Fibroblast of lung (primary cell): ENCODE results near the gene CDC14B.

ENCODE experiments used
- CTCF ChIP-seq, 2 donors: IDR thresholded peaks in 1 of 2; conservative IDR thresholded peaks in 1 of 2; 1 replicate in 1 of 2; 2 replicates in 1 of 2; pipeline ENCODE4 v1.5.1; 2011 to 2012; ENCODE audit warnings: low read length in 2 of 2, control low read depth in 1 of 2, inconsistent platforms in 1 of 2, low read depth in 1 of 2, mild to moderate bottlenecking in 1 of 2
- EZH2 ChIP-seq: IDR thresholded peaks from 2 replicates; pipeline ENCODE4 v1.5.1; 2012; ENCODE audit warnings: low read length, control low read depth, mild to moderate bottlenecking; ENCODE audit errors: missing control alignments

- no peak for TF ChIP-seq CTCF (conservative IDR thresholded peaks at IDR 0.05 in 1 of 2, IDR thresholded peaks at IDR 0.05 in 1 of 2; ENCODE audit: low read depth in 1 of 2, low read length in 2 of 2)
- no peak for TF ChIP-seq EZH2
These were observed 16.7 kb upstream of the CDC14B start for GRCh38 chr9:96636368-96636767.
